HUDEP-2 (cell line): Measurements from ENCODE around the gene HSPA12A.

Experiments used
- DNase-seq, 76 experiments: peaks; one replicate each; lab custom pipeline; 2025; ENCODE audit not compliant: unreplicated experiment in 76 of 76; lab: John Stamatoyannopoulos, UW

The HSPA12A gene

GRCh38 chr10:116742367-116743265 is at the start of gene HSPA12A:
TSS of gene HSPA12A (minus strand) at chr10:116742566. CDS start at chr10:116742469, 97 bp downstream.
- DNase-seq, result peak in 37 of 76 experiments; percentile 1 to 65 (median 25)

- DNase-seq, result no peak
Observed at GRCh38 chr10:116791241-116791640, 48.9 kb upstream of the HSPA12A start.

GRCh38 chr10:116787893-116788665 is 45.7 kb upstream of the HSPA12A start:
- DNase-seq, result peak in 46 of 76 experiments; percentile 4 to 61 (median 24)

GRCh38 chr10:116787053-116787659 is 44.8 kb upstream of the HSPA12A start:
- no peak for DNase-seq

- no peak for DNase-seq
Observed at GRCh38 chr10:116785867-116786266, 43.5 kb upstream of the HSPA12A start.

- DNase-seq, result no peak
Observed at GRCh38 chr10:116785282-116785681, 42.9 kb upstream of the HSPA12A start.

- DNase-seq, result no peak
Observed at GRCh38 chr10:116784651-116785050, 42.3 kb upstream of the HSPA12A start.

- no peak for DNase-seq
Observed at GRCh38 chr10:116784035-116784434, 41.7 kb upstream of the HSPA12A start.

- DNase-seq, result no peak
Observed at GRCh38 chr10:116783011-116783655, 40.8 kb upstream of the HSPA12A start.

- DNase-seq, result no peak
Observed at GRCh38 chr10:116781370-116781884, 39.1 kb upstream of the HSPA12A start.

GRCh38 chr10:116780691-116781205 is 38.4 kb upstream of the HSPA12A start:
- DNase-seq, result no peak

- DNase-seq, result no peak
Observed at GRCh38 chr10:116779076-116779687, 36.8 kb upstream of the HSPA12A start.

- DNase-seq, result no peak
Observed at GRCh38 chr10:116777006-116777405, 34.6 kb upstream of the HSPA12A start.

- DNase-seq, result no peak
Observed at GRCh38 chr10:116775488-116776400, 33.4 kb upstream of the HSPA12A start.

GRCh38 chr10:116774728-116775151 is 32.4 kb upstream of the HSPA12A start:
- DNase-seq, result no peak

GRCh38 chr10:116772909-116773705 is 30.7 kb upstream of the HSPA12A start:
- no peak for DNase-seq

GRCh38 chr10:116771959-116772585 is 29.7 kb upstream of the HSPA12A start:
- DNase-seq, result no peak
